Amniotic stem cell (primary cell): ENCODE data around the gene IDUA.
A peak's percentile ranks its signal among the peaks of the same experiment; 100 is the strongest.

Source experiments
- DNase-seq: peaks from one replicate; lab custom pipeline; 2025; lab: John Stamatoyannopoulos, UW

The IDUA gene

DNA sequence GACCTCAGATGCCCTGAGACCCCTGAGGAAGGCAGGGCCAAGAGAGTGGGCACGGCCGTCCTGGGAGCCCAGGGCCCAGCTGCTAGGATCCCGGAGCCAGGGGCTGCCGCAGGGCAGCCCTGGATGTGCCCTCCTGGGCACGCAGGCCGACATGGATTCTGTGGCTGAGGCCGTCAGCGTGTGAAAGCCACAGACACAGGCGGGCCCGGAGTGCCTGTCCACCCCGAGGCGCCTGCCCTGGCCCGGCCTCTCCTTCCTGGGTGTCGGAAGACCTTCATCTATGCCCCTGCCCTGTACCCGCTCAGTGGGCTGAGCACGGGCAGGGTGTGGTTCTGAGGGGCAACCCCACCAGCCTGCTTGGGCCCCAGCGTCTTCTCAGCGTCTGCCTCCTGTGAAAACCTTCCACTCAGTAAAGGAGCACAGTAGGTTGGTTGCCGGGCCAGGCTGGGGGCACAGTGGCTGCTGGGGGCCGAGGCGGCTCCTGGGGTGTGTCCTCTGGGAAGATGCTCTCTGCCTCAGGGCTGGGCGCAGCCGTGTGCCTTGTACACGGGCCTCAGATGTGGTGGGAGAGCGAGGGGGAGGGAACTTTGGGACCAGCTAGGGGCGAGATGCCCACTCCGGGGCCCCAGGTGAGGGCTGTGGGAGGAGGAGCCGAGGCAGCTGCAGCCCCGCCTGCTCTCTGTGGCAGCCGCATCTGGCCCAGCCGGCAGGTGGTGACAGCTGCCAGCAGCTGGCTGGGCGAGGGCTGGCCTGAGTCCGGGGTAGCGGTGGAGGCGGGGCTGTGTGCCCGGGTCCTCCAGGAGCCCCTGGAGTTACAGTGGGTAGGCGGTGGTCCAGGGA, 45.3 kb downstream of the IDUA start:
- no peak for DNase-seq

DNA sequence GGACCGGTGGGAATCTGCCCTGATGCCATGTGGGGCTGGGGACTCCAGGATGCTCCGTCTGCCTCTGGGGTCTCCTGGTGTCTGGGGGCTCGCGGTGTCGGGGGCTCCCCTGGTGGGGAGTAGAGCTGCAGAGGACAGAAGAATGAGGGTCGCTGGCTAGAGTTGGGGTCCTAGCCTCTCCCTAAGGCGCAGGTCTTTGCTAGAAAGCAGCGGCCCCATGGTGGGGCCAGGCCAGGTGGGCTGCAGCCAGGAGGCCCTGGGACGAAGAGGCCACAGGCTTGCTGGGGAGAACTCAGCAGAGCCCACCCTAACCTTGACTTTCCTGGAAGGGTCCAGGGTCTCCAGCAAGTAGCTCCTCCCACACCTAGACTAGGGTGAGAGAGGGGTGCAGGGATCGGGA, 46.0 kb downstream of the IDUA start:
- no peak for DNase-seq

DNA sequence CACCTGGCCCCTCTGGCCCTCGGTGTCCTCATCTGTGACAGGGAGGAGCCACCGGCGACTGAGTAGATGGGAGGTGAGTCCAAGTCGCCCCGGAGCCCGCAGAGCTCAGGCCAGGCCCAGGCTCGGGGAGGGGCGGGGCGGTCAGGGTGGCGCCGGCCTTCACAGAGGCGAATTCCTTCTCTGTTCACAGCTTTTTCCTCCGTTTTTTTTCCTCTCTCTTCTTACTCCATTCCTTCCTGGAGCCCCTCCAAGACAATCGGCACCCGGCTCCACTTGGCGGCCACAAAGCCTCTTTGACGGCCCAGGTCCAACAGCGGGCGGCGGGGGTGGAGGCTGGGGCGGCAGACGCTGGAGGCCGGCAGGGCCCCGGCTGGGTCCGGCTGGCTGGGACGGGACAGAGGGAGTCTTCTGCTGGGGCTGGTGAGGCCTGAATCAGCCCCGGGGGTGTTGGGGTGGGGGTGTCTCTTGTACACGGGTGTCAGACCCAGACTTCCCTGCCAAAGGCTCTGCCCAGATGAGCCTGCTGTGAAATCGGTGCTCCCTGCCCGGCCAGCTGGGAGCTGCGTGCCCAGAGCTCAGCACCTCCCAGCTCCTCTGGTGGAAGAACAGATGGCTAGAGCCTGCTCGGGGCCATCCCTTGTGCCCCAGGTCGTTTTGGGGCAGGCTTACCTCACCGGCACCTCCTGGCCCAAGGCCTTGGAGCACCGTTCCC, 47.2 kb downstream of the IDUA start:
- no peak for DNase-seq

DNA sequence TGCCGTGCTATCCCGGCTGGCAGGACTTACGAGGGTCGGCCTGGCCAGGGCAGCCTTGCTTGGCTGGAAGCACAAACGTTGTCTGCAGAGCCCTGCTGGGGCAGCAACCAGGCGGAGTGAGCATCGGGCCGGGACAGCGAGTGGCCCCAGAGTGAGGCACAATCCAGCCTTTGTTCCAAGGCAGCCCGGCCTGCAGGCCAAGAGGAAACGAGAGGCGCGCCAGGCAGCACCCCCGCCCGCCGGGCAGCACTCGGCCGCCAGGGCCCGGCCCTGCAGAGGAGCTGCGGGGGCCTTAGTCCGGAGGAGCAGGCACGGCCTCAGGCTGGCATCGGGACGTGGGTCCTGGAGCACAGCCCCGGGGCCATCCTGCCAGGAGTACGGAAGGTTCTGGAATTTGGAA, 48.7 kb downstream of the IDUA start:
- no peak for DNase-seq

DNA sequence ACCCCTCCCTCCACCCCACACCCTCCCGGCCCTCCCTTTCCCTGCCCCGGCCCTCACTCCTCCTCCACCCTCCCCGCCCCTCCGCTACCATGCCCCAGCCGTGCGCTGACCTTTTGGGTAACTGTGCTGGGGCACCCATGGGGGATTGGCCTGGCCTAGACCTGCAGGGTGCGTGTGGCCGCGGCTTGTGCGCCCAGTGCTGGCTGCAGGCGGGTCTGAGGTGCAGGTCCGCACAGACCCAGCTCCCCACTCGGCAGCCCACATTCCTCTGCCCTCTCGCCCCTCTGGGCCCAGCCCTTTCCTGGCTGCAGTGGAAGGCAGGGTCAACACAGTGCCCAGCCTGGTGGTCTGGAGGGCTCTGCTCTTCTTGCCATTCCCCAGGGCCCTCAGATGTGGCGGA, 49.3 kb downstream of the IDUA start:
- no peak for DNase-seq

DNA sequence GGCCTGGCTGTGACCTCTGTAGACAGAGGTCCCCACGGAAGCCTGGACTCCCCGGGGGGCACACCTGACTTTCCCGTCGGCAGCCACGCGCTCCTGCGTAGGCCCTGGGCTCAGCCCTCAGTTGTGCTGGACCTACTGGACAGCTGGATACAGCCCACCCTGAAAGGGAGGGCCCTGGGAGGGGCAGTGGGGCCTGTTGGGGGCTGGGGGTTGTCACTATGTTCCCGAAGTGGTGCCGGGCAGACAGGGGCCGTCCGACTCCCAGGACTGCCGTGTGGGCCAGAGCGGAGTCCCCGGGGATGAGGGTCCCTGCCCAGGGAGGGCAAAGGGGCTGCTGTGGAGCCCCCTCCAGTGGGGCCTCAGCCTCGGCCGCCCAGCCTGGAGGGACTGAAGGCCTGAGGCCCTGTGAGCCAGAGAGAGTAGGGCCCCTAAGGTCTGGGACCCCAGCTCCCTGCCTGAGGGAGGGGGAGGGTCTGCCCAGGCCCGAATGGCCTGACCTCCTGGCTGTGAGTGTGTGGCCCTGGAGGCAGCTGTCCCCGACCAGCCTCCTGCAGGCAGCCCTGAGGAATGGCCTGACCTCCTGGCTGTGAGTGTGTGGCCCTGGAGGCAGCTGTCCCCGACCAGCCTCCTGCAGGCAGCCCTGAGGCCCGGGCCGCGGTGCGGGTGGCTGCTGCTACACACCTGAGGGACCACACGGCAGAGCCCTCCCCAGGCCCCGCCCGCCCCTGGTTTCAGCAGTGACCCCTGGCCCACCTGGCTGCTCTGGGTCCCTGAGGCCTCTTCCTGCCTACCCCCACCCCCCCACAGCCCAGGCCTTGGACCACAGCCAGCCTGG, 50.3 kb downstream of the IDUA start:
- DNase-seq: no peak

DNA sequence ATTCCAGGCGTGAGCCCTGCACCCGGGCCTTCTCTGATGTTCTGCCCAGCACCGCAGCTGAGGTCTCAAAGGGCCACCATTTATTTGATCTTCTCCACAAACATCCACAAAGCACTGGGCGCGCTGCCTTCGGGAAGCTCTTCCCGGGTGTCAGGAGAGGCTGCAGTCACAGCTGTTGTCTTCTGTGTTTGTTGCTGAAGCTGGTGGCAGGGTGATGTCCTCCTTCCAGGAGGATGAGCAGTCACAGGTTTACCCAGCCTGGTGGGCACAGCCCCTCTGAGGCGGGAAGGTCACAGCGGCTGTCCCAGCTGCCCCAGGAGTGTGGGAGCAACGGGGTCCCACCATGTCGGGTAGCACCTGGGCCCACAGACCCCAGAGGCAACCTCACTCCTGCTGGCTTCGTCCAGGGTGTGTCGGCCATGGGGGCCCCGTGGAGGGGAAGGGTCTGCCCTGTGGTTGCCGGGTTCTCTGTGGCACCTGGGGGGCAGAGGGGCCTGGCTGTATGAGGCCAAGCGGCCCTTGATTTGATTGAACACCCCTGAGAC, 52.2 kb downstream of the IDUA start:
- DNase-seq: no peak

DNA sequence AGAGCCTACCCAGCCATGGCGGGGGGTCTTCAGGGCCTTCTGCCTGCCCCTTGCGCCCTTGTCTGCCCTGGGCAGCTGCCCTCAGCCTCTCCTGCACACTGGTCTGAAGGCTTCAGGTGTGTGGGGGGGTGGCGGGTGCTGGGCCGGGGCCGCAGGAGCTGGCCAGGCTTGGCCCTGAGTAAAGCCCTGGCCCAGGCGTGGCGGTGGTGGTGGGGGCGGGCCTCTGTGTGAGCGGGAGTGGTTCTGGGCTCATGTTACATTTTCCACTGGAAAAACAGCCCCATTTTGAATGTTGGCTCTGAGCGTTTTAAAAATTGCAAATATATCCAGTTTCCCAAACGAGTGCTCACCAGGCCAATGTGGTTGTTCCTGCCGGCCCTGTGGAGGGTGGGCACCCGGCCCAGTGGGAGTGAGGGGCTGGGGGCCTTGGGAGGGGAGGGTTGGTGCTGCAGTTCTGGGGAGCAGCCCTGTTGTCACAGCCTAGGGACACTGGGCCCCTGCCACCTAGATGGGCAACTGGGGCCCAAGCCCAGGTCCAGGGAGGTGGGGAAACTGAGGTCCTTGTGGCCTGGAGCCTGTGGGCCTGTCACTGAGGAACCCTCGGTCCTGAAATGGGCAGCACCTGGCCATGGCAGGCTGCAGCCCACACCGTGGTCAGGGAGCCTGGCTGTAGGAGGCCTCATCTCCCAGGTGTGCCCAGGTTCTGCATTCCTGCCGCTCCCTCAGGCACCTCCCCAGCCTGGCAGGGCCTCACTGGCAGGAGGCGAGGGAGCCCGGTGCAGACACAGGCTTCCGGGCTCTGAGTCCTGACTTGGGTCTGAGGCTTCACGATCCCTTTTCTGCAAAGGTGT, 52.9 kb downstream of the IDUA start:
- peak; percentile 18 for DNase-seq

DNA sequence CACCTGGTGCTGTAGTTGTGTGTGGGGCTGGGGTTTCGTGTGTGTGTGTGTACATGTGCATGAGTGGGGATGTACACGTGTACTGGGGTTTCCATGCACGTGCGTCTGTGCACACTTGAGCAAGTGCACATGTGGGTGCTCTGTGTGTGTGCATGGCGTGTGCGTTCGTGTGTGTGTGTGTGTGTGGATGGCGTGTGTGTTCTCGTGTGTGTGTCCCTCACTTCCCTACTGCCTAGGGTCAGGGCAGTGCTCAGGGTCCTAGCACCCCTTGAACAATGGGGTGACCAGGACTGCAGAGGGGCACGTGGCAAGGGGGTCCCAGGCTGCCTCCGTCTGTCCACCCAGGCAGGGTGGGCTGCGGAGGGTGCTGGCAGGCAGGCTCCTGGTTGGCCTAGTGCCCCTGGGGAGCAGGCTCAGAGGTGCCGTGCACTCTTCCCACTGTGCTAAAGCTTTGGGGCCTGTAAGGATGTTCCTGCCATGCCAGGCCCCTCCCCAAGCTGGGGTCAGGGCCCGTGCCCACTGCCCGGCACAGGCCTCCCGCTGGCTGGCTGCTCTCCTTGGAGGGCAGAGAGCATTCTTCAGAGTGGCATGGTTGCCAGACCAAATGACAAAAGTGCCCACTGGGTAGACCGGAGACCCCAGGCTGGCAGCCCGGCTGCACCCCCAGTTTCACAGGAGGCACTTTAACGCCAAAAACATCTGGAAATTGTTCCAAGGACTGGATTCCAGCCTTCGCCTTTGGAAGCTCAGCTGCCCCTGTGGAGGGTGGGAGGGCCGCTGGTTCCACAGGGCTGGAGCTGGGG, 53.7 kb downstream of the IDUA start:
- no peak for DNase-seq

DNA sequence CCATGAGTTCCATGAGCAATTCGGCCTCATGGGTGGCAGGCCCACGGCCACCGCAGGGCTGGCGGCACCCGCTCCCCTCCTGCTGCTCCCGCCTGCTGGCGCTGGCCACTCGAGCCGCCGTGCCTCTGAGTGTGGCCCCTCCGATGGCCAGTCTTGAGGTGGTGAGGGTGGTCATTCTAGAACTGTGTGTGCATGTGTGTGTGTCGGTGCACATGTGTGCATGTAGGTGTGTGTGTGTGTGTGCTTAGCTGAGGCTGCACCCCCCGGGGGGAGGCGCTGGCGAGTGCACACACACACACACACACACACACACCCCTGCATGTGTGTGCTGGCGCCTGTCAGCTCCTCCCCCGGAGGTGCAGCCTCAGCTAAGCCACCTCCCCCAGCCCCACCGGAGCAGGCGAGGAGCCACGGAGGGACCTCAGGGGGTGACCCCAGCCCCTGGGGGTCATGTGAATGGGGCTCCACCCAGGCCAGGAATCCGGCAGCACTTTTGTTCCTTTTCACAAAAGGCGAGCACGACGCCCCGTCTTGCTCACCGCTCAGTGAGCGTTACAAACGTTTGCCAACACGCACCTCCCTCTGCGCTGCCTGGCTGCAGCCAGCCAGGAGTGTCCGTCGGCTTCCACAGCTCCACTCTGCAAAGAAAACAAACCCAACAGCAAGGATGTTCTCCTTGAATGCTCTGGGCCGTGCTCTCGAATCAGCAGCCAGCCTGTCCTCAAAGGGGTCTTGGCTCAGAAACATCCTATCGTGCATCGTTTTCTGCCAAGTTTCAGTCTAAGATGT, 54.5 kb downstream of the IDUA start:
- DNase-seq: no peak

DNA sequence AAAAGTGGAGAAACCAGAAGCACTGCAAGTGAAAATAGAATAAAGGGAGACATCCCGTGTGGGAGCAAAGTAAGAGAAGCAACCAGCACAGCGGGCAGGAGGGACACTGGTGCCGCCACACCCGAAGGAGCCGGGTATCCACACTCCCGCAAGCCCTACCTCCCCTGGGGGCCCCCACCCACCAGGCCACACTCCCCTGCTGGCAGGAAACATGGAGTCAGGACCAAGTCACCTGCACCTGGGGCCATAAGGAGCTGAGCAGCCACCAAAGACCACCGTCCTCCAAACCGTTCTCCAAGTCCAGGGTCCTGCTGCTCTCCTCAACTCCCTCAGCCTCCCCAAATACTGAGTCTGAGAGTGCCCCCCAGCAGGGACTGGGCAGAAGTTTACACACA, 55.1 kb downstream of the IDUA start:
- DNase-seq: no peak

DNA sequence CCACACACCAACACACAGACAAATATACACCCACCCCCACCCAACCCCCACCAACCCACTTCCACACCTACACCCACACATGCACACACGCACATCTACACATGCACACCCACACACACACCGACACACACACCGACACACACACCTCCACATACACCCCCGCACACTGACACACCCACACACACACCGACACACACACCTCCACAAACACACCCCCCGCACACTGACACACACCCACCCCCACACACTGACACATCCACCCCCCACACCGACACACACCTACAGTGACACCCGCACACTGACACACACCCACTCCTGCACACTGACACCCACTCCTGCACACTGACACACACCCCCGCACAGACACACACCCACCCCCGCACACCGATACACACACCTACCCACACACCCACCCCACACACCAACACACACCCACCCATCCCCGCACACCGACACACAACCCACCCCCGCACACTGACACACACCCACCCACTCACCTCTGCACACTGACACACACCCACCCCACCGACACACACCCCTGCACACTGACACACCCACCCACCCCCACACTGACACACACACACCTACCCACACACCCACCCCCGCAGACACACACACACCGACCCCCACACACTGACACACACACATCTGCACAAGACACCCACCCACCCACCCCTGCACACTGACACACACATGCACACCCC, 55.7 kb downstream of the IDUA start:
- DNase-seq: no peak

DNA sequence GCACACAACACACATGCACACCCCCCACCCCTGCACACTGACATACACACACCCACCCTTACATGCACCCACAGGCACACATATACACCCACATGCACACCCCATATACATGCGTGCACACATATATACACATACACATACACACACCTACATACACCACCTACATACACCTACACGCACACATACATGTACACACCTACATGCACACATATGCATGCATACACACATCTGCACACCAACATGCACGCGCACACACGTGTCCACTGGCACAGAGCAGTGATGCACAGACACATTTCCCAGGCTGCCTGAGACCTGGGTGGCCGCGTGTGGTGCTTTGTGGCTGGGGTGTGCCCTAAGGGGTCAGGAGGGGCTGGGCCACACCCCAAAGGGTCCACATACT, 56.3 kb downstream of the IDUA start:
- no peak for DNase-seq

DNA sequence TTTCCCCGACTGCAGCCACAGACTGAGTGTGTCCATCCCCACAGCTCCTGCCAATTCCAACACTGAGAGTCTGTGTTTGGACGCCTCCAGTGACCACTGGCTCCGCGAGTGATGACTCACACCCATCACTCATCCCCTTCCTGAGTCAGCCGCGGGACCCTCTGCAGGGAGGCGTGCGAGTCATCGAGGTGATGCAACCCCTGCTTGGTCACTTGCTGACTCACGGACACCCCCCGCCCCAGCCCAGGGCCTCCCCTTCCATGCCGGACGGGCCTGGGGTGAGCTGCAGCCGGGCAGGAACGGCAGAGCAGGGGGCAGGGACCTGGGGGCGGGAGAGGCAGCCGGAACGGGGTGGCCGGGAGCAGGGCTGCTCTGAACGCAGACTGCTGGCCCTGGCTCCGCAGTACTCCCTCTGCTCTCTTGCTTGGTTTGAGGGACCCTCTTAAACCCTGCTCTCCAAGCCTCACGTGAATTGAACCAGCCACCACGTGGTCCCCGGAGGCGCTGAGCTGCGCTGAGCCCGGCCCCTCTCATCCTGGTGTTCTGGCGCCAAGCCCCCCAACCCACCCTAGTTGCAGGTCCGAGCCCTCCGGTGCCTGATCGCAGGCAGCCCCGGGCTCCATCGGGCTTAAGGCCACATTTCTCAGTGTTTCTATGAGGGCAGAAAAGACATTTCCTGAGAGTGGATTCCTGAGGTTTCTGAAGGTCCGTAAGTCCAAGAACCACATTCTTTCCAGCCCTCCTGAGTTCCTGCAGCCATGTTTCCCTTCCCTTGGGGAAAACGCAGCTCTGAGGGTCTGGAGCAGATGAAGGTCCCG, 57.0 kb downstream of the IDUA start:
- peak; percentile 95 for DNase-seq

DNA sequence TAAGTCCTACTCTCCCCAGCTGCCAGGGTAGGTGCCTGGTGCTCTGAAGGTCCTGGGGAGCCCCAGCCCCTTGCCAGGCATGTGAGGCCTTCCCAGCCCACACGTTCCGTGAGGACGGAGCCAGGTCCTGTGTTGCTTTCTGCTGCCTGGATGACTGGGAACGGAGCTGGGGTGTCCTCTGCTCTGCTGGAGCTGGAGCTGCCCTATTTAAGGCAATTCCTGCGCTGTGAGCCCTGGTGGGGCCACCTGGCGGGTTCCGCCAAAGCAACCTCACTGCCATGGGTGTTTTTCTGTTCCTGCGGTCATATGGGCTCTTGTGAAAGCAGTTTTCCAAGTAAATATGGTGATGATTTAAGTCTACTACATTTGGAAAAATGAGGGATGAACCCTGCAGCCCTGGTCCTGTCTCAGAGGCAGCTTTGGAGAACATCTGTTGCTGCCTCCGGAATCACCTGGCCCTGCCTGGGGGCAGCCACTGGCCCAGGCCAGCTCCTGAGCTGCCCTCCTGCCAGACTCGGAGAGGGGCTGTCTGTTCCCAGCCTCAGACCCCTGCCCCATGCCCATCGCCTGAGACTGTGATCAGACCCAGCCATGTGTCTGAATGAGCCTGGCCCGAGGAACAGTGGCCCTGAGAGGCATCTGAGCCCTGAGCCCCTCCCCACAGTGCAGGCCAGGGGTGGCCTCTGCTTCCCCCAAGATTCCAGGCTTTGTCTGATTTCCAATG, 57.8 kb downstream of the IDUA start:
- no peak for DNase-seq

DNA sequence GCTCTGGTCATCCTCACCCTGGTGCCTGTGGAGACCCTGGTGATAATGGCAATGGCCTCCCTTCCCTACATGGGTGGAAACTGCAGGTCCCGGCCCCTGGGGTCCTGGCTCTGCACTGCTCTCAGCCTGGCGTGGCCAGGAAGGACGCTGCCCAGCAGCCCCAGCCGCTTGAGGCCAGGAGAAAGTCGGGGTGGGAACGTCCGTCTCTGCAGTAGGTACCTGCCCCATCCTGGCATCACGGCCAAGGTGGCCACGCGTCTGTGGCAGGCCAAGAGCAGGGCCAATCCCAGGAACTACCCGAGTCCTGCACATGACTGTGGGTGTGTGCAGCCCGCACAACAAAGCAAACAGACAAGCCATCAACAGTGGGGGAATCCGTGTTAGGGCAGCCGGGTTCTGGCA, 58.4 kb downstream of the IDUA start:
- no peak for DNase-seq

DNA sequence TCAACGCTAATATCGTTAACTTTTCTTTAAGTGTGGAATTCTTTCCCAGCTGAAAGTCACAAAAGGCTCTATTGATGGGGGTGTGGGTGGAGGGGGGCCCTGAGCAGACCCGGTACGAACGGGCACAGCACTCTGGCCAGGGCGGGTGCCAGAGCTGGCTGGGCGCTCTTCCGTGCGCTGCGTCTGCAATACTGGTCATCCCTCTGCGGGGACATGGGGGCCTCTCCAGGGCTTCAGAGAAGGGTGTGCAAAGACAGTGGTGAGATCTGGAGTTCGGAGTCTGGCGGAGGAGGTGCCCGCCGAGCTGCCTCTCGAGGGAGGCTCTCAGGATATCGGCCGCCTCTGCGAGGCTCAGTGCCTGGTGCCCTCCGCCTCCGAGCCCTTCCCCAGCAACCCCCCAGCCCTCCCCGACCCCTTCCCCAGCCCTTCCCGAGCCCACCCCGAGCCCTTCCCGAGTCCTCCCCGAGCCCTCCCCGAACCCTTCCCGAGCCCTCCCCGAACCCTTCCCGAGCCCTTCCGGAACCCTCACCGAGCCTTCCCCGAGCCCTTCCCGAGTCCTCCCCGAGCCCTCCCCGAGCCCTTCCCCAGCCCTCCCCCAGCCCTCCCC, 58.9 kb downstream of the IDUA start:
- no peak for DNase-seq
